Activated T-cell treated with anti-CD3 and anti-CD28 coated beads, Interleukin-2, amount 50 U/mL, for 4 hours (primary cell): ENCODE measurements around the gene RXRA. TPM values are rescaled to one million over a fixed set of nuclear protein-coding genes. Genes with fewer than 3 reads are reported as not detected.

Source experiments
- ATAC-seq, 2 donors: fragments of 200-7000 bp; cut with Tn5 transposase; one replicate each; pipeline ENCODE4 v1.10.0; 2021
- DNase-seq: peaks from one replicate; pipeline ENCODE4 v3.0.0-alpha.2; 2020
- H3K27me3 Mint-ChIP-seq: one replicate; pipeline ENCODE4 v1.8.0; 2021; ENCODE audit warnings: low read depth, mixed read lengths
- H3K36me3 Mint-ChIP-seq: one replicate; pipeline ENCODE4 v1.8.0; 2022; ENCODE audit warnings: mixed read lengths; ENCODE audit not compliant: insufficient read depth
- H3K4me1 Mint-ChIP-seq: one replicate; pipeline ENCODE4 v1.8.0; 2021; ENCODE audit warnings: low read depth, mixed read lengths
- H3K4me3 Mint-ChIP-seq: one replicate; pipeline ENCODE4 v1.8.0; 2021; ENCODE audit warnings: mild to moderate bottlenecking, moderate library complexity, mixed read lengths
- H3K9me3 Mint-ChIP-seq: one replicate; pipeline ENCODE4 v1.8.0; 2021; ENCODE audit warnings: mixed read lengths
- total RNA-seq, 3 donors: library from RNA; stranded (reverse); gene quantifications; one replicate each; pipeline ENCODE4 v1.2.1, GENCODE V29; 2021

The RXRA gene
- total RNA-seq, 3 donors from 2014 or later: 4.7 to 7.6 (median 4.7) TPM

DNA sequence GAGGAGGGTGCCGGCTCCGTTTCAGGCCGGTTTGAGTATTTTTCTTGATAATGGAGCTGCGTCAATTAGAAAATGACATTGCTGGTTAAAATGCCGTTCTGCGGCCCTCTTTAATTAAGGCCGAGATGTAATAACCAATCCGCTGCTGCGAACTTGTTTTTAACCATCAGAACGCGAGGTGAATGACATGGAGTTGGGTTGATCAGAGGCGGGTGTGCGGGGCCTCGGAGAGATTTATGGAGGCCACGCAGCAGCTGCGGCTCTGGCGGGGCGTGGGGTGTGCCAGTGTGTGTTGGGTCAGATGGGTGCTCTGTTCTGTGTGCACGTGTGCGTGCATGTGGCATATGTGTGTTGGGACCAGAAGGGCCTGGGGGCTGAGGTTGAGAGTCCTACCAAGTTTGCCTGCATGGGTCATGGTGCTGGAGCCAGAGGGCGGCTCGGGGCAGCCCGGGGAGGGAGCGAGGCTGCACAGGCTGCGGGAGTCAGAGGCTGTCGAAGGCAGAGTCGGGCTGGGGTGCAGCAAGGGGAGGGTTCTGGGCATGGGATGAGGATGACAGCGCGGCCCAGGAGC is 25.4 kb downstream of the RXRA start:
- ATAC-seq (no peak), DNase-seq (no peak)
- no peaks in the 10 kb centered on the region for H3K36me3 Mint-ChIP-seq
- no peaks in the 10 kb centered on the region for H3K9me3 Mint-ChIP-seq
- H3K4me3 Mint-ChIP-seq: no peak overlapping the region
- H3K4me1 Mint-ChIP-seq: peaks cover 5% of the 10 kb centered on the region
- H3K27me3 Mint-ChIP-seq: no peaks in the 10 kb centered on the region

DNA sequence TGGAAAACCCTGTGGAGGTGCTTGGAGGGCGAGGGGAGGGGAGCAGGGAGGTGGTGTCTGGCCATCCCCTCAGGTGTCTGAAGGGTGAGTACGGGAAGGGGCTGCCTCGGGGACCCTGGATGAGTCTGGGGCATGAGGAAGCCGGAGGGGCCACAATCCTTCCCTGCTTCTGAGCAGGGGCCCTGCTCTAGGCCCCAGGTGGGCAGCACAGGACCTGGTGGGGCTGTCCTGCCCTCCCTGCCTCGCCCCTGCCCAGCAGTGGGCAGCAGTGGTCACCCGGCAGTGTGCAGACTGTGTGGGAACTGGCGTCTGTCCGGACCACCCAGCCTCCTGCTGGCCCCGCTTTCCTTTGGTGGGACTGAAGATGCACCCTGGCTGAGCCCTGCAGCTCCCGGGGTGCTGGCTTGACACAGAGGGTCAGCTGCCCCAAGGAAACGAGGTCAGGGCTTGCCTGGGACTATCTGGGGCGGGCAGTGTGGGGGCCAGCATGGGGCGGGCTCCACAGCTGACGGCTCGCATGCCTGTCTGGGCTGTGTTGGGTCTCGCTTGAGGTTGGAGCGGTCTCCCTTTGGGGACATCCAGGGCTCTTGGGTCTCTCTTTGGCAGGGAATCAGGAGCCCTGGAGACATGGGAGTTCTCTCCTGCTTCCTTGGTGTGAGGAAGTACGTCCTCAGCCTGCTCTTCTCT is 26.1 kb downstream of the RXRA start:
- peaks cover 5% of the 10 kb centered on the region for H3K4me1 Mint-ChIP-seq
- H3K4me3 Mint-ChIP-seq: no peak overlapping the region
- no peak for DNase-seq
- no peak for ATAC-seq
- no peaks in the 10 kb centered on the region for H3K9me3 Mint-ChIP-seq
- H3K36me3 Mint-ChIP-seq: no peaks in the 10 kb centered on the region
- H3K27me3 Mint-ChIP-seq: no peaks in the 10 kb centered on the region

DNA sequence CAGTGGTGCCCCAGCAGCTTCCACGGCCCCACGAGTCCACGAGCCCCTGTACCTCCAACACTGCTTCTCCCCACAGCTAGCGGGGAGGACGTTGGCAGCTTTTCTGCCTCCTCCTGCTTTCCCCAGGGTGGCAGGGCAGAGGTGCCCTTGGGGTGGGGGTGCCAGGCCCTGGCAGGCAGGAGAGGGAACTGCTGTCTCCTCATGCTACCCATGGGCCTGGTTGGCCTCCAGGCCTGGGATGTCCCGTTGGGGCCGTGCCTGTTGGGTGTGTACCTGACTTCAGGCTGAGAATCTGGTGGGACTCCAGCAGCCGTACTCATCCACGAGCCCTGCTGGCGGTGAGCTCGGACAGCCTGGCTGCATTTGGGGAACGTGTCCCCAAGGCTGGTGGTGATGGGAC is 27.3 kb downstream of the RXRA start:
- Mint-ChIP-seq H3K4me3 (no peak overlapping the region), H3K4me1 (peaks cover 3% of the 10 kb centered on the region), H3K9me3 (no peaks in the 10 kb centered on the region), H3K36me3 (no peaks in the 10 kb centered on the region), H3K27me3 (no peaks in the 10 kb centered on the region)
- no peak for DNase-seq
- ATAC-seq: no peak

- Mint-ChIP-seq H3K4me3 (no peak overlapping the region), H3K4me1 (peaks cover 3% of the 10 kb centered on the region), H3K36me3 (no peaks in the 10 kb centered on the region), H3K27me3 (no peaks in the 10 kb centered on the region), H3K9me3 (no peaks in the 10 kb centered on the region)
- ATAC-seq (no peak), DNase-seq (no peak)
Observed at GRCh38 chr9:134355158-134355557, 28.9 kb downstream of the RXRA start.

DNA sequence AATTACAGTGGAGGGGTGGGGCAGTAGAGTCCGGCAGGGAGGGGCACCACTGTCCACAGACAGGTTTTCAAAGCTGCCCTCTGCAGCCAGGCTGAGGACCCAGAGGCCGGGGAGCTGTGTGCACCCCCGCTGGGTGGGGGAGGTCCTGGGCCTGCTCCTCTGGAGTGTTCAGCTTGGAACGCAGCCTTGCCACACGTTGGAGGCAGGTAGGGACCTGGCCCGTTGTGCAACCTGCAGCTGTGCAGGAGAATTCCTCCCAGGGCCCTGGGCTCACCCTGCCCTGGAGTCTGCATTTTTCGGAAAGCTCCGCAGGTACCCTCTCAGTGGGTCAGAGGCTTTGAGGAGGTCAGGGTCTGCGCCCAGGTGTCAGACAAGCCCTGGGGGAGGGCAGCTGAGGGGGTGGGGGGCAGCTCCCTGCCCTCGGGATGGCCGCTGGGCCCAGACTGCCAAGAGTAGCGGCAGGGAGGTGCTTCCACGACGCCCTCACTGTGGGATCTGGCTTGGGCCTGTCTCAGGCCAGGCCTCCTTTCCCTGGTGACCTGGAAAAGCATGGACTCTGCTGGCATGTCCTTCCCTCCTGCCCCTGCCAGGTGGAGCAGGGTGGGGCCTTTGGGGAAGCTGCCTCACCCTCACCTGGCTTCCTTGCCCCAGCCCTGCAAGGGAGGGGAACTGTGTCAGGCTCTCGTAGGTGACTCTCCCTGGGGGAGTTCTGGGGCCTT is 29.5 kb downstream of the RXRA start:
- Mint-ChIP-seq H3K36me3 (no peaks in the 10 kb centered on the region), H3K4me1 (peaks cover 3% of the 10 kb centered on the region), H3K4me3 (no peak overlapping the region), H3K27me3 (no peaks in the 10 kb centered on the region), H3K9me3 (no peaks in the 10 kb centered on the region)
- no peak for ATAC-seq
- no peak for DNase-seq

- no peaks in the 10 kb centered on the region for H3K36me3 Mint-ChIP-seq
- H3K4me3 Mint-ChIP-seq: no peak overlapping the region
- H3K4me1 Mint-ChIP-seq: peaks cover under 1% of the 10 kb centered on the region
- DNase-seq (no peak), ATAC-seq (no peak)
- H3K27me3 Mint-ChIP-seq: no peaks in the 10 kb centered on the region
- H3K9me3 Mint-ChIP-seq: no peaks in the 10 kb centered on the region
Observed at GRCh38 chr9:134356496-134357470, 30.5 kb downstream of the RXRA start.

- no peak overlapping the region for H3K4me3 Mint-ChIP-seq
- H3K27me3 Mint-ChIP-seq: no peaks in the 10 kb centered on the region
Observed at GRCh38 chr9:134357631-134358025, 31.4 kb downstream of the RXRA start.

DNA sequence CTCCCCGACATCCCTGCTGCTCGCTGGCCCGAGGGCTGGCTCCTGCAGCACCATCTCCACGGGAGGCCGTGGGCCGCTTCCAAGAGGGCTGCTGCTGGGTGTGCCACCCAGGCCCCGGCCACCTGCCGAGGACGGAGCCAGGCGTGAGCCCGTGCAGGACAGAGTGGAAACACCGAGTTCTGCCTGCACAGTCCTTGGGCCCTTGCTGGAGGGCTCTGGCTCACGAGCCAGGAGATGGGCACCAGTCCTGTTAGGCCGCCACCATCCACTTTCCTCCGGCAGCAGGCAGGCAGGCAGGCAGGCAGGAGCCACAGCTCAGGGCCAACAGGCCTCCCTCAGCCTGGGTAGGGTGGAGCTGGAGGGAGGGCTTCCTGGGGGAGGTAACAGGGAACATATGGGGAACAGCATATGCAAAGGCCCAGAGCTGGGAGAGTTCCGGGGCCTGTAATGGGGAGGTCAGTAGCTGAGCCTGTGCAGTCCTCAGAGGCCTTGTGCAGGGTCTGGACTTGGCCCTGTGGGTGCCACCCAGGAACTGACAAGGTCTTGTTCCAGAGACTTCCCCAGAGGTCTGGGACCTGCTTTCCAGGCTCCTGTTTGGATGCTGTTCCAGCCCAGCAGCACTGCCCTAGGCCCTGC is 31.9 kb downstream of the RXRA start:
- no peaks in the 10 kb centered on the region for H3K27me3 Mint-ChIP-seq
- no peak for DNase-seq
- ATAC-seq: no peak
- H3K9me3 Mint-ChIP-seq: no peaks in the 10 kb centered on the region
- H3K4me1 Mint-ChIP-seq: no peaks in the 10 kb centered on the region
- no peak overlapping the region for H3K4me3 Mint-ChIP-seq
- H3K36me3 Mint-ChIP-seq: no peaks in the 10 kb centered on the region

More at GRCh38 chr9:134357631-134358025, 31.4 kb downstream of the RXRA start:
- DNase-seq (no peak), ATAC-seq (no peak)
- H3K36me3 Mint-ChIP-seq: no peaks in the 10 kb centered on the region
- H3K4me1 Mint-ChIP-seq: no peaks in the 10 kb centered on the region
- no peaks in the 10 kb centered on the region for H3K9me3 Mint-ChIP-seq

DNA sequence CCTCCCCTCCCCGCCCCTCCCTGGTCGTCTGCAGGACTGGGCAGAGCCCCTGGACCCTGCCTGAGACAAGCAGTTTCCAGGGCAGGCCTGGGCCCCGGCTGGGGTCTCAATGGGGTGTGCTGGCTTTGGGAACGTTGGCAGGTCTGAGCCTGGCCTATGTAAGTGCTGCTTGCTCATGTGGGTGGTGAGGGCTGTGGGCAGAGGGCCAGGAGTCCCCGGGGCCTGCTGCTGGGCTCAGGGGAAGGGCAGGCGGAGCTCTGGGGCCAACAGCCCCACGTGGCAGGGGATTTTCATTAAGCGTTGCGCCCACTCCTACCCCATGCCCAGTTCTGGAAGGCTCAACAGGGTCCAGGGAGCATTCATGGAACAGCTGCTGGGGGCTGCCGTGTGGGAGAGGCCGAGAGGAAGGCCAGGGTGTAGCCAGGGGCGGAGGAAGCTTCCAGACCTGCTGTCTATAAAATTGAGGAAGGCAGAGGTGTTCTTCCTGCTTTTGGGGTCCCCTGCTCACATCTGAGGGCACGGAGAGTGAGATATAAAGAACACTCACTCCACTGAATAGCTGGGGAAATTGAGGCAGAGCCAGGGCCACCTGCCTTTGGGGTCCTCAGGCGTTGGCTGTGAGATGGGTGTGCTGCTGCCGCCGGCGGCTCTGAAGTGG is 32.5 kb downstream of the RXRA start:
- ATAC-seq: no peak
- no peaks in the 10 kb centered on the region for H3K27me3 Mint-ChIP-seq

DNA sequence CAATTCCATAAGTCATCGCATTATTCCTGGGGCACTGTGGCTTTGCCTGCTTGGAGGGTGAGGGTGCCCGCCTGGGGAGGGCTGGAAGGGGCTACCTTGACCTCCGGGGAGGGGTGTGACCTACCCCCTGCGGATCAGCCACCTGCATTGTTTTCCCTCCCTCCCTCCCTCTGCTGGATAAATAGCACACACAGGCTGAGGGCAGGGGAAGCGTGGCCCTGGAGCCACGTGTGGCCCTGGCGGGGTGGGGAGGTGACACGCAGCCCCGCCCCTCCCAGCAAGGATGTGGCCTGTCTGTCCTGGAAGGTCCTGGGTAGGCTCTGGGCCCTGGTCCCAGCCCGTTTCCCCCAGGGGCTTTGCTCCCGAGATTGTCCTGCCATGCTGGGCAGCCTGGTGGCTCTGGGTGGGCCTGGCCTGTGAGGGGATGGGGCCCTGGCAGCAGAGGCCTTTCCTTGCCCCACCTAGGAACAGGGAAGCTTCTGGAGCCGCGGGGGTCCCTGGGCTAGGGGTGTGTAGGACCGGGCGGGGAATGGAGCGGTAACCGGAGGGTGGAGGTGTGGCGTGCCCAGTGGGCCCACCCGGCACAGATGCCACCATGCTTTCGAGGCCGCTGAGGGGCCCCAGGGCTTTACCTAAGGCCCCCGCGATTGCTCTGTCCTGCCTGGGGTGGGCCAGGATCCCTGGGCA is 33.4 kb downstream of the RXRA start:
- no peak overlapping the region for H3K4me3 Mint-ChIP-seq
- no peaks in the 10 kb centered on the region for H3K27me3 Mint-ChIP-seq
- H3K4me1 Mint-ChIP-seq: no peaks in the 10 kb centered on the region
- H3K9me3 Mint-ChIP-seq: no peaks in the 10 kb centered on the region
- ATAC-seq (no peak), DNase-seq (no peak)
- H3K36me3 Mint-ChIP-seq: no peaks in the 10 kb centered on the region

More for the DNA sequence above, 32.5 kb downstream of the RXRA start:
- H3K4me3 Mint-ChIP-seq: no peak overlapping the region
- no peak for DNase-seq
- no peaks in the 10 kb centered on the region for H3K9me3 Mint-ChIP-seq
- no peaks in the 10 kb centered on the region for H3K4me1 Mint-ChIP-seq
- no peaks in the 10 kb centered on the region for H3K36me3 Mint-ChIP-seq

DNA sequence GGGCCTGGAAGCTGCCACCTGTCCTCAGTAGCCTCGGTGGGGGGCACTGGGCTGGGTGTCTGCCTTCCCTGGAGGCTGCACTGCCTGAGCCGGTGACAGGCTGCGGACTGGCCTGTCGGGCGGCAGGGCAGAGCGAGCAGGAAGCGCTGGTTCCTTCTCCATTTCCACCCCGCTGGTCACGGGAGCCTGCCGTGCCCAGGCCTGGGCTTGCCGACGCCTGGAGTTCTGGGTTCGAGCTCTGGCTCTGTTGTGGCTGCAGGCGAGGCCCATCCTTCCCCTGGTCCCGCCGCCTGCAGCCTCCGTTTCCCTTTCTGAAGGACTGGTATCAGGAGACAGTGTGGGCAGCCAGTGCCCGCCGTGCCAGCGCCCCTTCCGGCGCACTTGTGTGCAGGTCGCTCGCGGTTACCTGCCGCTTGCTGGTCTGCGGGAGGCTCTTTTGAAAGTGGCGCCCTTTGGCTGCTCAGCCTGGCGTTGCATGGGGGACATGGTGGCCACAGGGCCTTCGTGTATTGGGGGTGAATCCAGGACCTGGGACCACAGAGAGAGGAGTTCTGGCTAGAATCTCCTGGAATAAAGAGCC is 34.0 kb downstream of the RXRA start:
- Mint-ChIP-seq H3K36me3 (no peaks in the 10 kb centered on the region), H3K4me1 (no peaks in the 10 kb centered on the region), H3K9me3 (no peaks in the 10 kb centered on the region), H3K27me3 (no peaks in the 10 kb centered on the region), H3K4me3 (no peak overlapping the region)
- DNase-seq (no peak), ATAC-seq (no peak)

DNA sequence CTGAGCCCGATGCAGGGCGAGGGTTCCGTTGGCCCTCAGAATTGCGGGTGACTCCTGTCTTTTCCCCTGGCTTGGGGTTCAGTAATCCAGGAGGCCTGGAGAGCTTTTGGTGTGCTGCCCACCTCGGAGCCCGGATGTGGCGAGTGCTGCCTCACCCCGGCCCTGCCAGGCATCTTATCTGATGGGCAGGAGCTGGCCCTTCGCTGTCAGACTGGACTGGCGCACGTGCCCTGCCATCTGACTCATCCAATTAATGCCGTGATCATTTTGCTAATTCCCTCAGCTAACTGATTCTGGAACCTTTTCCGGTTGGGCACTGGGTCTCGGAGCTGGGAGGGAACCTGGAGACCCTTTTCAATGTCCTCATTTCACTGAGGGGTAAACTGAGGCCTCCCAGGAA is 34.6 kb downstream of the RXRA start:
- no peak for ATAC-seq
- Mint-ChIP-seq H3K4me3 (no peak overlapping the region), H3K27me3 (no peaks in the 10 kb centered on the region), H3K9me3 (no peaks in the 10 kb centered on the region), H3K4me1 (no peaks in the 10 kb centered on the region), H3K36me3 (no peaks in the 10 kb centered on the region)
- no peak for DNase-seq

GRCh38 chr9:134361426-134361825 is 35.2 kb downstream of the RXRA start:
- H3K4me3 Mint-ChIP-seq: no peak overlapping the region
- DNase-seq: no peak
- H3K9me3 Mint-ChIP-seq: no peaks in the 10 kb centered on the region
- H3K27me3 Mint-ChIP-seq: no peaks in the 10 kb centered on the region
- no peaks in the 10 kb centered on the region for H3K36me3 Mint-ChIP-seq
- no peaks in the 10 kb centered on the region for H3K4me1 Mint-ChIP-seq
- no peak for ATAC-seq
